ENCODE data around the gene SLAIN1.
A peak's percentile ranks its signal among the peaks of the same experiment; 100 is the strongest.

SLAIN1 gene

GRCh38 chr13:77728265-77729125 is 31.0 kb downstream of the SLAIN1 start (continued):
- TF ChIP-seq PRDM10 (tag by site-specific recombination; IDR thresholded peaks at IDR 0.05) (no peak), ZNF571 (tag by site-specific recombination; IDR thresholded peaks at IDR 0.05) (no peak), ZNF558 (tag by site-specific recombination; IDR thresholded peaks at IDR 0.05) (no peak), ZNF677 (tag by site-specific recombination; IDR thresholded peaks at IDR 0.05) (no peak), ZNF521 (tag by site-specific recombination; IDR thresholded peaks at IDR 0.05) (no peak), TRIM28 (IDR thresholded peaks at IDR 0.05; ENCODE audit: borderline replicate concordance, low read length) (peak; percentile 95), ZNF362 (tag by site-specific recombination; IDR thresholded peaks at IDR 0.05) (no peak), MEIS1 (CRISPR knock-in tag; IDR thresholded peaks at IDR 0.05; ENCODE audit: borderline replicate concordance) (no peak), SP3 (tag by site-specific recombination; IDR thresholded peaks at IDR 0.05) (no peak), ZNF280C (tag by site-specific recombination; IDR thresholded peaks at IDR 0.05) (no peak), ZNF148 (tag by site-specific recombination; IDR thresholded peaks at IDR 0.05; ENCODE audit: borderline replicate concordance) (no peak), SCRT1 (tag by site-specific recombination; IDR thresholded peaks at IDR 0.05; ENCODE audit: borderline replicate concordance) (no peak), IKZF3 (tag by site-specific recombination; IDR thresholded peaks at IDR 0.05) (no peak), ZNF350 (tag by site-specific recombination; IDR thresholded peaks at IDR 0.05) (no peak), ZNF707 (tag by site-specific recombination; IDR thresholded peaks at IDR 0.05) (no peak), EGR2 (tag by site-specific recombination; IDR thresholded peaks at IDR 0.05; ENCODE audit: low read depth) (peak; percentile 24; the same call in 1 of the 2 replicates), KLF9 (tag by site-specific recombination; IDR thresholded peaks at IDR 0.05; ENCODE audit: low read depth) (no peak), ZNF2 (tag by site-specific recombination; IDR thresholded peaks at IDR 0.05) (no peak), ZNF138 (tag by site-specific recombination; IDR thresholded peaks at IDR 0.05; ENCODE audit: borderline replicate concordance) (no peak), SETDB1 (IDR thresholded peaks at IDR 0.05; ENCODE audit: insufficient read length, low read length) (no peak), ZNF423 (tag by site-specific recombination; IDR thresholded peaks at IDR 0.05) (no peak), YY2 (tag by site-specific recombination; IDR thresholded peaks at IDR 0.05) (no peak), ZNF645 (tag by site-specific recombination; IDR thresholded peaks at IDR 0.05) (no peak), WT1 (tag by site-specific recombination; IDR thresholded peaks at IDR 0.05) (no peak), FEZF1 (tag by site-specific recombination; IDR thresholded peaks at IDR 0.05) (peak; percentile 72), ZNF530 (tag by site-specific recombination; IDR thresholded peaks at IDR 0.05; ENCODE audit: low read depth) (no peak), ZNF18 (tag by site-specific recombination; IDR thresholded peaks at IDR 0.05) (no peak), ZNF157 (tag by site-specific recombination; IDR thresholded peaks at IDR 0.05) (no peak)

Measured in HEK293 (cell line).